HEK293 (cell line): ENCODE data around the gene MRPS10.

Source experiments
- CTCF ChIA-PET: fragments of 350-600 bp; formaldehyde crosslinking; extraction: SDS; loops from one replicate; lab custom pipeline; 2021; ENCODE audit warnings: antibody characterized with exemption; lab: Yijun Ruan, JAX
- POLR2A ChIA-PET: fragments of 300-600 bp; formaldehyde crosslinking; extraction: SDS; loops from one replicate; lab custom pipeline; 2020; ENCODE audit warnings: antibody characterized with exemption, inconsistent platforms; lab: Yijun Ruan, JAX
- H3K27ac ChIP-seq: fragments of 200-500 bp; sonication (Bioruptor generic); 2 replicates; pipeline ENCODE4 v1.5.1; 2014; ENCODE audit warnings: low read depth, low read length, control low read depth, inconsistent platforms; ENCODE audit errors: extremely low read depth
- H3K36me3 ChIP-seq, 2 experiments: fragments of 200-500 bp in 1 of 2; sonication (Bioruptor generic) in 1 of 2; 1 replicate in 1 of 2; 2 replicates in 1 of 2; pipeline ENCODE4 v1.5.1; 2014 to 2017; ENCODE audit warnings: inconsistent platforms in 2 of 2, low read length in 2 of 2; ENCODE audit not compliant: control insufficient read depth in 2 of 2, insufficient read depth in 1 of 2
- H3K4me1 ChIP-seq: fragments of 200-500 bp; sonication (Bioruptor generic); 2 replicates; pipeline ENCODE4 v1.5.1; 2014; ENCODE audit warnings: mild to moderate bottlenecking, low read length, inconsistent platforms; ENCODE audit not compliant: control insufficient read depth, insufficient read depth
- H3K4me3 ChIP-seq: 2 replicates; pipeline ENCODE4 v1.5.1; 2011; ENCODE audit warnings: low read depth, mild to moderate bottlenecking, control low read depth, low read length, moderate library complexity
- H3K9me3 ChIP-seq: fragments of 200-500 bp; sonication (Bioruptor generic); 2 replicates; pipeline ENCODE4 v1.5.1; 2014; ENCODE audit warnings: low read depth, low read length, inconsistent platforms; ENCODE audit not compliant: control insufficient read depth, insufficient read depth
- EGR2 ChIP-seq: fragments of 450-650 bp; formaldehyde crosslinking; IDR thresholded peaks from 2 replicates; pipeline ENCODE4 v1.5.1; 2016; ENCODE audit warnings: low read depth, missing biosample characterization, missing genetic modification characterization
- GFI1B ChIP-seq: fragments of 450-650 bp; formaldehyde crosslinking; IDR thresholded peaks from 2 replicates; pipeline ENCODE4 v1.5.1; 2016; ENCODE audit warnings: missing biosample characterization, missing genetic modification characterization
- SCRT1 ChIP-seq: fragments of 450-650 bp; formaldehyde crosslinking; IDR thresholded peaks from 2 replicates; pipeline ENCODE4 v1.5.1; 2016; ENCODE audit warnings: missing biosample characterization, missing genetic modification characterization, borderline replicate concordance
- SETDB1 ChIP-seq: IDR thresholded peaks from one replicate; pipeline ENCODE4 v1.6.1; 2017; ENCODE audit warnings: mild to moderate bottlenecking, low read length, moderate library complexity, mixed read lengths; ENCODE audit not compliant: insufficient read length
- TSHZ1 ChIP-seq: fragments of 450-650 bp; formaldehyde crosslinking; IDR thresholded peaks from 2 replicates; pipeline ENCODE4 v1.5.1; 2016; ENCODE audit warnings: missing biosample characterization, missing genetic modification characterization, borderline replicate concordance
- ZFHX2 ChIP-seq: fragments of 450-650 bp; formaldehyde crosslinking; conservative IDR thresholded peaks from 2 replicates; pipeline ENCODE4 v1.5.1; 2016; ENCODE audit warnings: missing biosample characterization, missing genetic modification characterization
- ZNF155 ChIP-seq: fragments of 450-650 bp; formaldehyde crosslinking; IDR thresholded peaks from 2 replicates; pipeline ENCODE4 v1.5.1; 2016; ENCODE audit warnings: missing biosample characterization, missing genetic modification characterization
- ZNF174 ChIP-seq: fragments of 450-650 bp; formaldehyde crosslinking; IDR thresholded peaks from 2 replicates; pipeline ENCODE4 v1.5.0; 2017; ENCODE audit warnings: missing biosample characterization, mild to moderate bottlenecking, missing genetic modification characterization
- ZNF223 ChIP-seq: fragments of 450-650 bp; formaldehyde crosslinking; IDR thresholded peaks from 2 replicates; pipeline ENCODE4 v1.5.1; 2016; ENCODE audit warnings: missing biosample characterization, missing genetic modification characterization
- ZNF354C ChIP-seq: fragments of 450-650 bp; formaldehyde crosslinking; IDR thresholded peaks from 2 replicates; pipeline ENCODE4 v1.5.1; 2016; ENCODE audit warnings: missing biosample characterization, missing genetic modification characterization, low read depth, borderline replicate concordance
- ZNF426 ChIP-seq: fragments of 450-650 bp; formaldehyde crosslinking; IDR thresholded peaks from 2 replicates; pipeline ENCODE4 v1.5.1; 2017; ENCODE audit warnings: missing biosample characterization, missing genetic modification characterization, mild to moderate bottlenecking, inconsistent platforms, moderate library complexity
- ZNF830 ChIP-seq: fragments of 450-650 bp; IDR thresholded peaks from 2 replicates; pipeline ENCODE4 v1.5.0; 2018; ENCODE audit warnings: missing biosample characterization, missing genetic modification characterization, low read depth, mild to moderate bottlenecking, moderate library complexity

Gene MRPS10

DNA sequence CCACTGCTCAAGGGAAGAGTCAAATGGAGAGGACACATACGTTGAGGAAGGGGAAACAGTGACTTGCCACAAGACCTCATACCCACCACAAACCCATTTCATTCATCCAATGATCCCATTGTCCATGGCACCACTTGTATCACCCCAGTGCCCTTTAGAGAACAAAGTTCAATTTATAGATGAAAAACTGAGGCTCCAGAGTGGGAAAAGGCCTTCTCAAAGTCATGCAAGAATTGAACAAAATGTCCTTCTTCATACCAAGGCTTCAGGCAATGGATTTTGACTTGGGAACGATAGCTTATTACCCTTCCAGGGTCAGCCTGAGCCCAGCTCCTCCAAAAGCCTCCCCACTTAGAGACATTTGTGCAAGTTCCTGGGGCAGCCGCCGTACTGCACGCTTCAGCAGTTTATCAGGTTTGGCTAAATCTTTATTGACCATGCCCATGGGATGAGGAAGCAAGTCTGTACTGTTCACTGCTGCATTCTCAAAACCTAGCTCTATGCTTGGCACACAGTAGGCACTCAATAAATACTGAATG lies 47.3 kb upstream of the MRPS10 start (continued):
- no peak for TF ChIP-seq TSHZ1 (tag by site-specific recombination)

- H3K4me3 ChIP-seq: no peak overlapping the region
- no peaks in the 10 kb centered on the region for H3K4me1 ChIP-seq
- POLR2A ChIA-PET: no interaction called here
- TF ChIP-seq ZNF155: no peak
- no peak for TF ChIP-seq ZNF426
- no peak for TF ChIP-seq ZNF354C (tag by site-specific recombination)
- no peak for TF ChIP-seq SCRT1 (tag by site-specific recombination)
- TF ChIP-seq SETDB1: no peak
- TF ChIP-seq ZNF174 (tag by site-specific recombination): no peak
- no peak for TF ChIP-seq TSHZ1 (tag by site-specific recombination)
- no peak for TF ChIP-seq ZNF223 (tag by site-specific recombination)
- TF ChIP-seq GFI1B (tag by site-specific recombination): no peak
- no peak for TF ChIP-seq ZNF830 (tag by site-specific recombination)
- TF ChIP-seq, all 188 proteins: peak for 0
- H3K36me3 ChIP-seq: no peaks in the 10 kb centered on the region
- CTCF ChIA-PET: interaction anchor here (0.5 to 5.9 kb wide), 3 partner anchors 11 to 283 kb away, joined by 3 to 47 read pairs (median 6); no protein-coding TSS in a partner anchor
- no peak overlapping the region for H3K27ac ChIP-seq
- no peaks in the 10 kb centered on the region for H3K9me3 ChIP-seq
These were observed 46.6 kb upstream of the MRPS10 start for GRCh38 chr6:42264162-42264851.

DNA sequence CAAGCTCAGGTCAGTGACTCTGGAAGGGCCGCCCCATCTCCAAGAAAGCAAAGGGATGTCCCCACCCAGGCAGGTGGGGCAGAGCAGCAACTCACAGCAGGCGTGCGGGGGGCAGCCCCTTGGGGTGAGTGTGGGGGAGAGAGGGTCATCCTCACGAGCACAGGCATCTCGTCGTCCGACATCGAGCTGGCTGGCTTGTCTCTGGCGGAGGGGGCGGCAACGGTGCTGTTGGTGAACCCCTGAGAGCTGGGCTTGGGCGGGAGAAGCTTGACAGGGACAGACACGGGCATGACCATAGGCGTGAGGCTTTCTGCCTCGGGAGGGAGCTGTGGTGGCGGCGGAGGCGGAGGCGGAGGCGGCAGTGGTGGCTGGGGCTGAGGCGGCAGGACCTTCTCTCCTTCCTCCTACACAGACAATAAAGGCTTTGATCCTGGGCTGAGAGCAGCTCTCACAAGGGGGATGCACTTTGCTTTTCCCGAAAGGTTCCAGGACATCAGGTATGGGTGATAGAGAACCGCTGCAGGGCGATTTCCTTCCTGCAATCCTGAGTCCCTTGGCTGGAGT lies 45.6 kb upstream of the MRPS10 start:
- H3K36me3 ChIP-seq: no peaks in the 10 kb centered on the region
- CTCF ChIA-PET: interaction anchor here (0.6 to 5.9 kb wide), 6 partner anchors 16 to 284 kb away, joined by 3 to 47 read pairs (median 5); no protein-coding TSS in a partner anchor

More for the DNA sequence above, 45.6 kb upstream of the MRPS10 start:
- no peak overlapping the region for H3K4me3 ChIP-seq
- H3K9me3 ChIP-seq: no peaks in the 10 kb centered on the region
- TF ChIP-seq ZNF354C (tag by site-specific recombination) (no peak), ZFHX2 (peak; percentile 95), EGR2 (tag by site-specific recombination) (peak; percentile 90)
- POLR2A ChIA-PET: interaction anchor here (0.5 to 0.8 kb wide), 2 partner anchors 178 to 284 kb away, joined by 3 read pairs; no protein-coding TSS in a partner anchor
- no peak overlapping the region for H3K27ac ChIP-seq
- no peaks in the 10 kb centered on the region for H3K4me1 ChIP-seq
